PC-3 (cell line): Measurements from ENCODE around the gene GAMT. TPM values are rescaled to one million over a fixed set of nuclear protein-coding genes. Genes with fewer than 3 reads are reported as not detected.

ENCODE experiments used
- ATAC-seq: fragments of 200-7000 bp; cut with Tn5 transposase; 2 replicates; pipeline ENCODE4 v1.9.1; 2020; ENCODE audit warnings: mild to moderate bottlenecking, moderate library complexity
- BruUV-seq: library from RNA; stranded (reverse); fragments of 400-500 nt; replicated peaks from 2 replicates; lab custom pipeline; 2021; lab: Mats Ljungman, UMichigan
- CTCF ChIA-PET: fragments of 300-600 bp; sonication (Branson Sonifier 250); formaldehyde crosslinking; loops from one replicate; lab custom pipeline; 2022; ENCODE audit warnings: antibody characterized with exemption; lab: Charles Lee
- POLR2A ChIA-PET: fragments of 300-600 bp; sonication (Branson Sonifier 250); formaldehyde crosslinking; loops from one replicate; lab custom pipeline; 2022; ENCODE audit warnings: antibody characterized with exemption; ENCODE audit not compliant: unreplicated experiment; lab: Charles Lee
- DNase-seq: peaks from one replicate; pipeline ENCODE4 v3.0.0-alpha.2; 2015
- H2AFZ ChIP-seq: fragments of 300-600 bp; sonication (generic); 2 replicates; pipeline ENCODE4 v1.6.0; 2016; ENCODE audit warnings: antibody characterized with exemption, low read length
- H3F3A ChIP-seq: fragments of 300-600 bp; sonication (generic); one replicate; pipeline ENCODE4 v1.6.0; 2017; ENCODE audit warnings: antibody characterized with exemption, low read length, control low read depth, mild to moderate bottlenecking; ENCODE audit not compliant: unreplicated experiment
- H3K27ac ChIP-seq: fragments of 300-600 bp; sonication (generic); 2 replicates; pipeline ENCODE4 v1.5.1; 2016; ENCODE audit warnings: mild to moderate bottlenecking, low read length
- H3K27me3 ChIP-seq: fragments of 300-600 bp; sonication (generic); 2 replicates; pipeline ENCODE4 v1.6.1; 2016; ENCODE audit warnings: low read length, mixed read lengths
- H3K36me3 ChIP-seq: fragments of 300-600 bp; sonication (generic); 2 replicates; pipeline ENCODE4 v1.6.1; 2016; ENCODE audit warnings: low read depth, mixed run types, low read length, mixed read lengths
- H3K4me1 ChIP-seq: fragments of 300-600 bp; sonication (generic); 2 replicates; pipeline ENCODE4 v1.5.1; 2016; ENCODE audit warnings: low read length; ENCODE audit not compliant: insufficient read depth
- H3K4me2 ChIP-seq: fragments of 300-600 bp; sonication (generic); 2 replicates; pipeline ENCODE4 v1.6.0; 2016; ENCODE audit warnings: low read length
- H3K4me3 ChIP-seq: fragments of 300-600 bp; sonication (generic); 2 replicates; pipeline ENCODE4 v1.5.1; 2016; ENCODE audit warnings: mild to moderate bottlenecking, low read length, mixed read lengths
- H3K79me2 ChIP-seq: fragments of 300-600 bp; sonication (generic); 2 replicates; pipeline ENCODE4 v1.6.1; 2017; ENCODE audit warnings: low read length, mixed read lengths
- H3K9ac ChIP-seq: fragments of 300-600 bp; sonication (generic); 2 replicates; pipeline ENCODE4 v1.6.0; 2016; ENCODE audit warnings: mild to moderate bottlenecking, low read length
- H3K9me2 ChIP-seq: fragments of 300-600 bp; sonication (generic); replicated peaks from 2 replicates; pipeline ENCODE4 v1.6.1; 2016; ENCODE audit warnings: mixed run types, low read length, mixed read lengths
- H3K9me3 ChIP-seq: fragments of 300-600 bp; sonication (generic); 2 replicates; pipeline ENCODE4 v1.6.1; 2016; ENCODE audit warnings: low read length, mixed read lengths
- H4K20me1 ChIP-seq: fragments of 300-600 bp; sonication (generic); 2 replicates; pipeline ENCODE4 v1.6.1; 2016; ENCODE audit warnings: low read length, mixed read lengths
- EZH2 ChIP-seq: fragments of 300-600 bp; sonication (generic); IDR thresholded peaks from one replicate; pipeline ENCODE4 v1.6.1; 2017; ENCODE audit warnings: antibody characterized with exemption, mild to moderate bottlenecking, low read length; ENCODE audit not compliant: unreplicated experiment
- EZH2phosphoT487 ChIP-seq: fragments of 300-600 bp; sonication (generic); IDR thresholded peaks from 2 replicates; pipeline ENCODE4 v1.6.1; 2018; ENCODE audit warnings: mild to moderate bottlenecking, antibody characterized with exemption, low read length, borderline replicate concordance
- intact Hi-C: fragments of 100-400 bp; cut with micrococcal nuclease; formaldehyde crosslinking; loops from 2 replicates; pipeline ENCODE4 v1.9.0; 2023
- total RNA-seq: library from RNA; depleted of rRNA; stranded (reverse); fragments of >200 nt; gene quantifications from 2 replicates; pipeline ENCODE4 v1.2.3, GENCODE V29; 2014
- TF ChIP-seq, protein P1 (sequence below): fragments of 300-600 bp; sonication (generic); conservative IDR thresholded peaks from 2 replicates; pipeline ENCODE4 v1.5.1; 2017; ENCODE audit warnings: antibody characterized with exemption, low read depth, mild to moderate bottlenecking, low read length

Gene GAMT
- total RNA-seq, 1 experiment from 2014 or later = 75.6 TPM

DNA sequence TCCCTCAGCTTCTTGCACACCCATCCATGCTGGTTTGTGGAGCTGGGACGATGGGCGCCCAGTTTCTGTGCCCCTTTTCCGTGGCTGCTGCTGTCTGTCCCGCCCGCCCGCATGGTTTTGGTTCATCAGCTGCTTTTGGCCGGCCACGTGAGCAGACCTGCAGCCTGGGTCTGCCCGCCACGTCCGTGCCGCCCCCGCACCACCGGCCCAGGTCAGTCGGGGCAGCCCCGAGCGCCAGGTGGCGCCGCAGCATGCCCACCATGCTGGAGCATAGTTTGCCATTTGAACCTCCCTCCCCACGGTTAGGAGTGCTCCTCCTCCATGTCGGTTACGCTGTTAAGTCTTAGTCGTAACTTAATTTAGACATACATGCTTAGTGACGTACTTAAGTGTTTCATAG, 21.6 kb upstream of the GAMT start:
- Histone ChIP-seq H4K20me1 (0 out of 2 replicates have a peak, but pooled peaks cover 2% of the 10 kb centered on the region), H3K4me1 (no peaks in the 10 kb centered on the region), H3K27me3 (no peaks in the 10 kb centered on the region), H2AFZ (no peak overlapping the region), H3K4me2 (no peak overlapping the region), H3K9me3 (no peaks in the 10 kb centered on the region), H3K9me2 (no peaks in the 10 kb centered on the region), H3K9ac (no peak overlapping the region), H3F3A (no peaks in the 10 kb centered on the region), H3K36me3 (peaks cover 28% of the 10 kb centered on the region; the same call in 1 of the 2 replicates), H3K79me2 (peaks cover 29% of the 10 kb centered on the region), H3K4me3 (no peak overlapping the region), H3K27ac (no peak overlapping the region)
- BruUV-seq = no TSS peak
- no peak for DNase-seq
- no peak for ATAC-seq
- POLR2A ChIA-PET = no interaction called here
- intact Hi-C loops = no loop called here
- CTCF ChIA-PET = interaction anchor here (0.7 kb wide), 1 partner anchor 20 kb away, joined by 3 read pairs; no protein-coding TSS in a partner anchor
- no peak for TF ChIP-seq EZH2
- TF ChIP-seq EZH2phosphoT487 = no peak
- TF ChIP-seq, protein P1, sequence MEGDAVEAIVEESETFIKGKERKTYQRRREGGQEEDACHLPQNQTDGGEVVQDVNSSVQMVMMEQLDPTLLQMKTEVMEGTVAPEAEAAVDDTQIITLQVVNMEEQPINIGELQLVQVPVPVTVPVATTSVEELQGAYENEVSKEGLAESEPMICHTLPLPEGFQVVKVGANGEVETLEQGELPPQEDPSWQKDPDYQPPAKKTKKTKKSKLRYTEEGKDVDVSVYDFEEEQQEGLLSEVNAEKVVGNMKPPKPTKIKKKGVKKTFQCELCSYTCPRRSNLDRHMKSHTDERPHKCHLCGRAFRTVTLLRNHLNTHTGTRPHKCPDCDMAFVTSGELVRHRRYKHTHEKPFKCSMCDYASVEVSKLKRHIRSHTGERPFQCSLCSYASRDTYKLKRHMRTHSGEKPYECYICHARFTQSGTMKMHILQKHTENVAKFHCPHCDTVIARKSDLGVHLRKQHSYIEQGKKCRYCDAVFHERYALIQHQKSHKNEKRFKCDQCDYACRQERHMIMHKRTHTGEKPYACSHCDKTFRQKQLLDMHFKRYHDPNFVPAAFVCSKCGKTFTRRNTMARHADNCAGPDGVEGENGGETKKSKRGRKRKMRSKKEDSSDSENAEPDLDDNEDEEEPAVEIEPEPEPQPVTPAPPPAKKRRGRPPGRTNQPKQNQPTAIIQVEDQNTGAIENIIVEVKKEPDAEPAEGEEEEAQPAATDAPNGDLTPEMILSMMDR = no peak

DNA sequence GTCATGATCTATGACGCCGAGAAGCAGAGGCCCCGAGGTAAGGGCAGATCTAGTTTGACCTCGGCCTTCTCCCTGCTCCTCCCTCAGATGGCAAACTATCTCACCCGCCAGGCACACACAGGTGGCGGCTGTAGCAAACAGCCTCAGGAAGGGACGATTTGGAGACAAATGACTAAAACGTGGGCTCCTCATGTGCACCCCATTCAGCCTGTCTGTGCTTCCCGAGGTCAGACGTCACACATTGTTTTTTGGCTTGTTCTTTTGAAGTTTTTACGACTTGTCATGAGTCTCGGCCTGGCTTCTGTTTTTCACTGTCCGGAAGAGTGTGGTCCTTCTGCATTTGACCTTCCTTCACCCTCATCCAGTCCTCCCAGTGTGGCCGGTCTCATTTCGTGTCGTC, 21.0 kb upstream of the GAMT start:
- ATAC-seq (no peak), DNase-seq (no peak)
- Histone ChIP-seq H3K9me2 (no peaks in the 10 kb centered on the region), H2AFZ (no peak overlapping the region), H3K36me3 (peaks cover 34% of the 10 kb centered on the region; the same call in 1 of the 2 replicates), H3K27me3 (no peaks in the 10 kb centered on the region), H3K9me3 (no peaks in the 10 kb centered on the region), H3K4me2 (no peak overlapping the region), H3K27ac (no peak overlapping the region), H3K4me3 (no peak overlapping the region), H4K20me1 (0 out of 2 replicates have a peak, but pooled peaks cover 8% of the 10 kb centered on the region), H3F3A (no peaks in the 10 kb centered on the region), H3K79me2 (peaks cover 35% of the 10 kb centered on the region), H3K9ac (no peak overlapping the region), H3K4me1 (no peaks in the 10 kb centered on the region)
- intact Hi-C loops = no loop called here
- no peak for TF ChIP-seq EZH2
- no peak for TF ChIP-seq EZH2phosphoT487
- TF ChIP-seq, protein P1 = no peak
- POLR2A ChIA-PET = no interaction called here
- CTCF ChIA-PET = no interaction called here
- BruUV-seq = no TSS peak

DNA sequence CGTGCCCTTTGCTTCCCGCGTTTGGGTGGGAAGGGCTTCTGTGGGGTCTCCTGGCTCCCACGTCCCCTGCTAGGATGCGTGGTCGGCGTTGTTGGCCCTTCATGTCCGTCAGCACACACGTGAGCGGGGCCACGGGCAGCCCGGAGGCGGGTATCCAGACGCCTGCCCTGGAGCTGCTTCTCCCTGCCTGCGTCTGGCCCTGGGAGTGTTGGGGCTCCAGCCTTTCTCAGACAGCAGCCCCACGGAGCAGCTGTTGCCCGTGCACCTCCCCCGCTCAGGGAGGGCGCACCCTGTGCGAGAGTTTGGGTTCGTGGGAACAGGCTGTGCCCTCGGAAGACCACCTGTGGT, 20.6 kb upstream of the GAMT start:
- H3K9me3 ChIP-seq = no peaks in the 10 kb centered on the region
- no peak for ATAC-seq
- H2AFZ ChIP-seq = no peak overlapping the region
- intact Hi-C loops = no loop called here
- no peaks in the 10 kb centered on the region for H3K4me1 ChIP-seq
- BruUV-seq = no TSS peak
- POLR2A ChIA-PET = no interaction called here
- no peaks in the 10 kb centered on the region for H3K27me3 ChIP-seq
- no peak for TF ChIP-seq EZH2phosphoT487
- TF ChIP-seq, protein P1 = no peak
- TF ChIP-seq EZH2 = no peak
- H3K4me2 ChIP-seq = no peak overlapping the region
- H3K27ac ChIP-seq = no peak overlapping the region
- peaks cover 34% of the 10 kb centered on the region; the same call in 1 of the 2 replicates for H3K36me3 ChIP-seq
- no peak for DNase-seq
- no peak overlapping the region for H3K9ac ChIP-seq
- H3K79me2 ChIP-seq = peaks cover 39% of the 10 kb centered on the region
- 0 out of 2 replicates have a peak, but pooled peaks cover 12% of the 10 kb centered on the region for H4K20me1 ChIP-seq
- no peak overlapping the region for H3K4me3 ChIP-seq
- H3F3A ChIP-seq = no peaks in the 10 kb centered on the region
- H3K9me2 ChIP-seq = no peaks in the 10 kb centered on the region
- CTCF ChIA-PET = no interaction called here
